NCI-H1930 (cell line): Measurements from ENCODE around the gene PPP1R12A.
A peak's percentile ranks its signal among the peaks of the same experiment; 100 is the strongest.

Source experiments
- DNase-seq, 2 experiments: peaks; one replicate each; lab custom pipeline; 2025; lab: John Stamatoyannopoulos, UW

Gene PPP1R12A

GRCh38 chr12:79766705-79767464, 168.0 kb downstream of the PPP1R12A start:
- no peak for DNase-seq

DNA sequence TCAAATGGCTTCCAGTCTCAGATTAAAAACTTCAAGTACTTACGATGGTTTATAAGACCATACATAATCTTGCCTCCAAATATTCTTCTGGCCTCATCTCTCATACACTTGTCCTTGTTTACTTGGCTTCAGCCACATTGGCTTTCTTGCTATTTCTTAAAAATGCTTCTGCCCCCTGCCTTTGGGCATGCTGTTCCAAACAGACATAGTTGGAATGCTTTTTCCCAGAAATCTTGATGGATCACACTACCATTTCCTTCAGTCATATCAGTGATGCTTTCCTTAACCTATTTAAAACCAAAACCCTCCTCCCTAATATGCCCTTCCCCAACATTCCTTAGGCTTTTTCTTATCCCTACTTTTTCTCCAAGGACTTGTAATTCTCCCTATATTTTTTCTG, 169.7 kb downstream of the PPP1R12A start:
- DNase-seq: no peak

GRCh38 chr12:79764641-79765040, 170.3 kb downstream of the PPP1R12A start:
- DNase-seq: no peak

GRCh38 chr12:79763766-79764452, 171.0 kb downstream of the PPP1R12A start:
- no peak for DNase-seq

GRCh38 chr12:79761341-79761740, 173.6 kb downstream of the PPP1R12A start:
- DNase-seq: no peak

DNA sequence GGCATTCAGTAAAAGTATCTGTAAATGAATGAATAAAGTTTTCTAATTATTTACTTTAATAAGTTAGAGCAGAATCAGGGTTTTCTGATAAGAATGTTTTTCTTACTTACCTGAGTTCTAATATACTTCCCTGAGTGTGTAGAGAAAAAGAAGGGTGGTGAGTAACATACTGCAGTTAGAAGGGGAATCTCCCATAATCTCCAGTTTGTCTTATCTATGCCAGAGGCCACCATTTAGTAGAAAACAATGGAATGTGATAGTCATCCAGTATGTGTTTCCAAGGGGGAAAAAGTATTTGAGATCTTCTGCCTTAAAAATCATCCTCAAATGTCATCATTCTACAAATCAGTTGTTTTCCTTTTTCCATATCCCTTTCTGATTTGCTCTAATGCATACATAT, 187.6 kb downstream of the PPP1R12A start:
- no peak for DNase-seq

DNA sequence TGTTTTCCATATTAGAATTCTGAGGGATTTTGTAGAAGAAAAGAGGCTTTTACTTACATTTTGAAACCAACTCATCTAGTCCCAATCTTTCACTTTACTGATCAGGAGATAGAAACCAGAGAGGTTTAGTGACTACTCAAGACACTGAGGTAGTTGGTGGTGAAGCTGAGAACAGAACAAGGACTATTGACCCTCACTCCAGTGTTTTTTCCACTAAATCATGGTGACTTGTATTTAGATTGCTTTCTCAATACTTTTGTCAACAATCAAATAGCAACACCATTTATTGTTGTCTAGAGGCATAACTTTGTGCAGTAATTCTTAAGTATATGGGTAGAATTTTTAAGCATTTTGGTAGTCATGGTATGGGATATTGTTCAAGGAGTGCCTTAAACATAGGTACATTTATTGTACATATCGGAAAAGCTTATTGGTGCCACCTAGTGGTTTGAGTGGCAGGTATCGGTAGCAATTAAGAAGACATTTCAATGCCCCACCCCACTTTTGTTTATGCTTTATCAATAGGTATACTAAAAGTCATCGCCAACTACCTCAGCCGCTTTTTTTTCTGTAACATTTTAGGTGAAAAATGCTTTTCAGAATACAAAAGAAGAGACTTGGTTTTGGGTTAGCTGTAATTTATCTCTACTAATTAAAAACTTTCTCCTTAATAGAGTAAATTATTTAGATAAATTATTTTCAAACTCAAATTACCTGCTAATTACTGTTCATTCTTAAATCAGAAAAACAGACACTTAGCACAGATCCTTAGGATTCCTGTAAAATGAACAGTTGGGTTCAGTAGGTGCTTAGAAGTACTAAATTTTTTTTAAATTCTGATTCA, 196.8 kb downstream of the PPP1R12A start:
- DNase-seq: peak; percentile 40 to 55

GRCh38 chr12:79732638-79733037, 202.3 kb downstream of the PPP1R12A start:
- DNase-seq: no peak

GRCh38 chr12:79725987-79726386, 208.9 kb downstream of the PPP1R12A start:
- DNase-seq: no peak
